Measurements from ENCODE around the gene DCC. TPM values are rescaled to one million over a fixed set of nuclear protein-coding genes. Genes with fewer than 3 reads are reported as not detected.

Gene DCC
- total RNA-seq, 1 donor from 2014 or later = 5.6 TPM

DNA sequence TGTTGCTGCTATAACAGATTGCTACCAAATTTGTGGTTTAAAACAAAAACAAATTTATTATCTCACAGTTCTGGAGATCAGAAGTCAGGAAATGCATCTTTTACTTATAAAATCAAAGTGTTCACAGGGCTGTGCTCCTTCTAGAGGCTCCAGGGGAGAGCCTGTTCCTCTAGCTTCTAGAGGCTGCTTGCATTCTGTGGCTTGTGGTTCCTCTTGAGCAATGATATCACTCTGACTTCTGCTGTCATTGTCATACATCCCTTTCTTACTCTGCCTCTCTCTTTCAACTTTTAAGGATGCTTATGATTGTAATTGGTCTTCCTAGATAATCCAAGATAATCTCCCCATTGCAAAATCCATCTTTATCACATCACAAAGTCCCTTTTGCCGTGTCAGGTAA is 6.1 kb upstream of the DCC start:
- H3K36me3 Mint-ChIP-seq (ENCODE audit: unreplicated experiment) = no peaks in the 10 kb centered on the region
- no peaks in the 10 kb centered on the region for H3K9me3 Mint-ChIP-seq (ENCODE audit: unreplicated experiment)
- H3K27ac Mint-ChIP-seq (ENCODE audit: unreplicated experiment) = no peak overlapping the region
- H3K27me3 Mint-ChIP-seq (ENCODE audit: unreplicated experiment) = peaks cover 2% of the 10 kb centered on the region
- TF ChIP-seq, protein P1, sequence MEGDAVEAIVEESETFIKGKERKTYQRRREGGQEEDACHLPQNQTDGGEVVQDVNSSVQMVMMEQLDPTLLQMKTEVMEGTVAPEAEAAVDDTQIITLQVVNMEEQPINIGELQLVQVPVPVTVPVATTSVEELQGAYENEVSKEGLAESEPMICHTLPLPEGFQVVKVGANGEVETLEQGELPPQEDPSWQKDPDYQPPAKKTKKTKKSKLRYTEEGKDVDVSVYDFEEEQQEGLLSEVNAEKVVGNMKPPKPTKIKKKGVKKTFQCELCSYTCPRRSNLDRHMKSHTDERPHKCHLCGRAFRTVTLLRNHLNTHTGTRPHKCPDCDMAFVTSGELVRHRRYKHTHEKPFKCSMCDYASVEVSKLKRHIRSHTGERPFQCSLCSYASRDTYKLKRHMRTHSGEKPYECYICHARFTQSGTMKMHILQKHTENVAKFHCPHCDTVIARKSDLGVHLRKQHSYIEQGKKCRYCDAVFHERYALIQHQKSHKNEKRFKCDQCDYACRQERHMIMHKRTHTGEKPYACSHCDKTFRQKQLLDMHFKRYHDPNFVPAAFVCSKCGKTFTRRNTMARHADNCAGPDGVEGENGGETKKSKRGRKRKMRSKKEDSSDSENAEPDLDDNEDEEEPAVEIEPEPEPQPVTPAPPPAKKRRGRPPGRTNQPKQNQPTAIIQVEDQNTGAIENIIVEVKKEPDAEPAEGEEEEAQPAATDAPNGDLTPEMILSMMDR (IDR thresholded peaks at IDR 0.05; ENCODE audit: partially characterized antibody, unreplicated experiment) = no peak
- no peak for DNase-seq
- no peaks in the 10 kb centered on the region for H3K4me1 Mint-ChIP-seq (ENCODE audit: low read depth, unreplicated experiment)
- no peak overlapping the region for H3K4me3 Mint-ChIP-seq (ENCODE audit: unreplicated experiment)

DNA sequence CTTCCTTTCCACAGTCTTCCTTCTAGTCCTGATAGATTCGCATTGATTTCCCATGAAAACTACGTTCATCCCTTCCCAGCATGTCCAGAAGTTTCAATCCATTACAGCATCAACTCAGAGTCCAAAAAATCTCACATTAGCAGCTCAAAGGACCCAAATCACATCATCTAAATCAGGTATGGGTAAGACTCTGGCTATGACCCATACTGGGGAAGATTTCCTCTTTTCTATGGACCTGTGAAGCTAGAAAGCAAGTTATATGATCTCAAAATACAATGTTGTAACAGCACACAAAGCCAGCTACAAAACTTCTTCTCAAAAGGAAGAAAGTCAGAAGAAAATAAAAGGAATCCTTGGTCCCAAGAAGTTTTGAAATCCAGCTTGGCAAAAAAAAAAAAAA is 5.7 kb upstream of the DCC start:
- Mint-ChIP-seq H3K36me3 (ENCODE audit: unreplicated experiment) (no peaks in the 10 kb centered on the region), H3K4me1 (ENCODE audit: low read depth, unreplicated experiment) (no peaks in the 10 kb centered on the region), H3K27me3 (ENCODE audit: unreplicated experiment) (peaks cover 2% of the 10 kb centered on the region), H3K4me3 (ENCODE audit: unreplicated experiment) (no peak overlapping the region), H3K27ac (ENCODE audit: unreplicated experiment) (no peak overlapping the region), H3K9me3 (ENCODE audit: unreplicated experiment) (no peaks in the 10 kb centered on the region)
- no peak for DNase-seq
- TF ChIP-seq, protein P1 (IDR thresholded peaks at IDR 0.05; ENCODE audit: partially characterized antibody, unreplicated experiment) = no peak

DNA sequence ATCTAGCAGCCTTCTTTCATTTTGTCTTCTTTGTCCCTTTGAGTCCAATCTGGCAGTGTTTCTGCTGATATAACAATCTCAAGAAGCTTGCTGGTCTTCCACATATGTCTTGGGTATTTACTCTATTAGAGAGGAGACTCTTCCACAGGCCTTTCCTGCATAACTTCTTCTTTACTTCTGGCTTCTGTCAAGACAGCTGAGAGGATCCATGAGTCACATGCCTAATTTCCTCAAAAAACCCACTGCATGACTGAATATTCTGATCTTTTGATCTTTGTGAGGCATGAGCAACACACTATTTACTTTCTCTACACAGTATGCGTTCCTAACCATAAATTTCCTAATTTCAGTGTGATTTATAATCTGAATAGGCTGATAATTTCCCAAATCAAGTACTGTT is 5.1 kb upstream of the DCC start:
- H3K9me3 Mint-ChIP-seq (ENCODE audit: unreplicated experiment) = no peaks in the 10 kb centered on the region
- TF ChIP-seq, protein P1 (IDR thresholded peaks at IDR 0.05; ENCODE audit: partially characterized antibody, unreplicated experiment) = no peak
- H3K4me1 Mint-ChIP-seq (ENCODE audit: low read depth, unreplicated experiment) = no peaks in the 10 kb centered on the region
- DNase-seq = no peak
- H3K36me3 Mint-ChIP-seq (ENCODE audit: unreplicated experiment) = no peaks in the 10 kb centered on the region
- peaks cover 2% of the 10 kb centered on the region for H3K27me3 Mint-ChIP-seq (ENCODE audit: unreplicated experiment)
- no peak overlapping the region for H3K27ac Mint-ChIP-seq (ENCODE audit: unreplicated experiment)
- no peak overlapping the region for H3K4me3 Mint-ChIP-seq (ENCODE audit: unreplicated experiment)

DNA sequence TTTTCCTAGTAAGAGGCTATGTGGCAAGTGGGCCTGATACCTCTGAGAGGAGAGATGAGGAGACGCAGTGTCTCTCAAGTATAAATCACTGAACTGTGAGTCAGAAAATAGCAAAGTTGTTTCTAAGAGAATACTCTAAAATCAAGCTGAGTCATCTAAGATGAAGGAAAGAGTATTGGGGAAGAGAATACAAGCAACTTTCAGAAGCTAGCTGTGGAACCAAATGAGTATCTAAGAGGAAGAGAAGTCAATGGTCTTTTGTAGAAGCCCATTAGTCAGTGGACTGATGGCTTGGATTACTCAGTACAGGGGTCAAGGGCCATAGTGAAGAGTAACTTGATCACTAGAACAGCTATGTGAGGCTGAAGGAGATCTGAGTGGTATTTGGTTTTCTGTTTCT is 2.7 kb upstream of the DCC start:
- H3K4me1 Mint-ChIP-seq (ENCODE audit: low read depth, unreplicated experiment) = peaks cover 6% of the 10 kb centered on the region
- no peaks in the 10 kb centered on the region for H3K9me3 Mint-ChIP-seq (ENCODE audit: unreplicated experiment)
- H3K27ac Mint-ChIP-seq (ENCODE audit: unreplicated experiment) = no peak overlapping the region
- no peak for DNase-seq
- no peak overlapping the region for H3K4me3 Mint-ChIP-seq (ENCODE audit: unreplicated experiment)
- H3K27me3 Mint-ChIP-seq (ENCODE audit: unreplicated experiment) = peaks cover 16% of the 10 kb centered on the region
- no peaks in the 10 kb centered on the region for H3K36me3 Mint-ChIP-seq (ENCODE audit: unreplicated experiment)
- TF ChIP-seq, protein P1 (IDR thresholded peaks at IDR 0.05; ENCODE audit: partially characterized antibody, unreplicated experiment) = no peak

DNA sequence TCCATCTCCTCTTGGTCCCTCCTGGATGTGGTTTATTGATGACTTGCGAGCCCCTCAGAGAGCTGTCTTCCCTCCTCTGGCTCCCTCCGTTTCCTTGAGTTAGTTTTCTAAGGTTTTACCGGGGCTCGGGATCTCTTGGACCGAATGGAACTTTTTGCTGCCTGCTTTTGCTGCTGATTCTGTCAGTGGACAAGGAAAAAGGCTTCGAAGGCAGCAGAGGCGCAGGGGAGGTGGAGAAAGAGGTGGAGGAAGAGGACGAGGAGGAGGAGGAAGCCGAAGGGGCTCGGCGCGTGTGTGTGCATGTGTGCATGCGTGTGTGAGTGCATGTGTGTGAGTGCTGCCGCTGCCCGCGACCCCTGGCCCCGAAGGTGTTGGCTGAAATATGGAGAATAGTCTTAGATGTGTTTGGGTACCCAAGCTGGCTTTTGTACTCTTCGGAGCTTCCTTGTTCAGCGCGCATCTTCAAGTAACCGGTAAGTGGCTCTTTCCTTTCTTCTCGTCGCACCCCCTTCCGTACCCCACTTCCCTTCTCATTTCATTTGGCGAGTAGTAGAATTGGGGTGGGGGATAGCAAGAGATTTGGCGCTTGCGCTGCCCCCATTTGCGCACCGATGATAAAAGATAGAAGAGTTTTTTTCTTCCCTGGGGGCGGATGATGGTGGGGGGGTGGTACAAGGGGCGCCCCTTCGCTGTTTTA is 557 bp downstream of the DCC start:
- Mint-ChIP-seq H3K27me3 (ENCODE audit: unreplicated experiment) (peaks cover 16% of the 10 kb centered on the region), H3K36me3 (ENCODE audit: unreplicated experiment) (no peaks in the 10 kb centered on the region), H3K27ac (ENCODE audit: unreplicated experiment) (no peak overlapping the region), H3K4me3 (ENCODE audit: unreplicated experiment) (no peak overlapping the region), H3K9me3 (ENCODE audit: unreplicated experiment) (no peaks in the 10 kb centered on the region), H3K4me1 (ENCODE audit: low read depth, unreplicated experiment) (peaks cover 6% of the 10 kb centered on the region)
- DNase-seq = no peak
- TF ChIP-seq, protein P1 (IDR thresholded peaks at IDR 0.05; ENCODE audit: partially characterized antibody, unreplicated experiment) = no peak
